GM12865 (cell line): Measurements from ENCODE around the gene NGFR.

Experiments used
- DNase-seq: peaks from one replicate; pipeline ENCODE4 v3.0.0; 2010; ENCODE audit warnings: low read depth
- H3K4me3 ChIP-seq: 2 replicates; pipeline ENCODE4 v1.5.1; 2011; ENCODE audit warnings: mild to moderate bottlenecking, low read depth, low read length, control low read depth
- TF ChIP-seq, protein P1 (sequence below): IDR thresholded peaks from 2 replicates; pipeline ENCODE4 v1.5.1; 2011; ENCODE audit warnings: low read length, control low read depth, low read depth, inconsistent platforms; ENCODE audit not compliant: insufficient read depth; ENCODE audit errors: missing control alignments

NGFR gene

GRCh38 chr17:49480836-49481615 lies 14.1 kb upstream of the NGFR start:
- H3K4me3 ChIP-seq: no peak overlapping the region
- TF ChIP-seq, protein P1, sequence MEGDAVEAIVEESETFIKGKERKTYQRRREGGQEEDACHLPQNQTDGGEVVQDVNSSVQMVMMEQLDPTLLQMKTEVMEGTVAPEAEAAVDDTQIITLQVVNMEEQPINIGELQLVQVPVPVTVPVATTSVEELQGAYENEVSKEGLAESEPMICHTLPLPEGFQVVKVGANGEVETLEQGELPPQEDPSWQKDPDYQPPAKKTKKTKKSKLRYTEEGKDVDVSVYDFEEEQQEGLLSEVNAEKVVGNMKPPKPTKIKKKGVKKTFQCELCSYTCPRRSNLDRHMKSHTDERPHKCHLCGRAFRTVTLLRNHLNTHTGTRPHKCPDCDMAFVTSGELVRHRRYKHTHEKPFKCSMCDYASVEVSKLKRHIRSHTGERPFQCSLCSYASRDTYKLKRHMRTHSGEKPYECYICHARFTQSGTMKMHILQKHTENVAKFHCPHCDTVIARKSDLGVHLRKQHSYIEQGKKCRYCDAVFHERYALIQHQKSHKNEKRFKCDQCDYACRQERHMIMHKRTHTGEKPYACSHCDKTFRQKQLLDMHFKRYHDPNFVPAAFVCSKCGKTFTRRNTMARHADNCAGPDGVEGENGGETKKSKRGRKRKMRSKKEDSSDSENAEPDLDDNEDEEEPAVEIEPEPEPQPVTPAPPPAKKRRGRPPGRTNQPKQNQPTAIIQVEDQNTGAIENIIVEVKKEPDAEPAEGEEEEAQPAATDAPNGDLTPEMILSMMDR: no peak
- no peak for DNase-seq

DNA sequence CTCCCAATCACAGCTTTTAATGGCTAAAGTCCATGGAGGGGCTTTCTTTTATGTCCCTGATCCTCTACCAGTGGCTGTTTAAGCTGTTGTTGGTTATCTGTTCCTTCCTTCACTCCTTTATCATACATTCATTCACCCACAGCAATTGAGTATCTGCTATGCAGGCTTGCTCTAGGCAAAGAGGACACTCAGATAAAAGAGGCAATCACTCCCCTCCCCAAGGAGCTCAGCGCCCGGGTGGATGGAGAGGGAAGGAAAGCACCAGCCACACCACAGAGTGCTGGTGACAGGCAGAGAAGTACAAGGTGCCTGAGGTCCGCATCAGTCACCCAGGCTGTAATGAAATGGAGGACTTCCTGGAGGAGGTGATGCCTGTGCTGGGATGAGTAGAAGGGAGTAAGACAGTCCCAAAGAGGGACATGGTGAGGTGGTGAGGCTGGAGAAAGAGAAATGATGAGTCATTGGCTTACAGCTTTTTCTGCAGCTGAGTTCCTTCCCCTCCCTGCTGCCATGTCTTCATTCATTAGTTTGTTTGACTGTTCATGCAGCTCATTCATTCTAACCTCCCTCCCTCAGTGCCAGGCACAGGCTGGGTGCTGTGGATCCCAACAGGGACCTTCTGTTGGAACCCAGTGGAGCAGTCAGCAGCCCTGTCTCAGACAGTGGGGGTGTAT lies 12.8 kb upstream of the NGFR start:
- TF ChIP-seq, protein P1: no peak
- no peak overlapping the region for H3K4me3 ChIP-seq
- DNase-seq: no peak

GRCh38 chr17:49483599-49484509 lies 11.2 kb upstream of the NGFR start:
- no peak overlapping the region for H3K4me3 ChIP-seq
- DNase-seq: no peak
- TF ChIP-seq, protein P1: no peak

GRCh38 chr17:49484588-49484987 lies 10.5 kb upstream of the NGFR start:
- DNase-seq: no peak
- TF ChIP-seq, protein P1: no peak
- H3K4me3 ChIP-seq: no peak overlapping the region

DNA sequence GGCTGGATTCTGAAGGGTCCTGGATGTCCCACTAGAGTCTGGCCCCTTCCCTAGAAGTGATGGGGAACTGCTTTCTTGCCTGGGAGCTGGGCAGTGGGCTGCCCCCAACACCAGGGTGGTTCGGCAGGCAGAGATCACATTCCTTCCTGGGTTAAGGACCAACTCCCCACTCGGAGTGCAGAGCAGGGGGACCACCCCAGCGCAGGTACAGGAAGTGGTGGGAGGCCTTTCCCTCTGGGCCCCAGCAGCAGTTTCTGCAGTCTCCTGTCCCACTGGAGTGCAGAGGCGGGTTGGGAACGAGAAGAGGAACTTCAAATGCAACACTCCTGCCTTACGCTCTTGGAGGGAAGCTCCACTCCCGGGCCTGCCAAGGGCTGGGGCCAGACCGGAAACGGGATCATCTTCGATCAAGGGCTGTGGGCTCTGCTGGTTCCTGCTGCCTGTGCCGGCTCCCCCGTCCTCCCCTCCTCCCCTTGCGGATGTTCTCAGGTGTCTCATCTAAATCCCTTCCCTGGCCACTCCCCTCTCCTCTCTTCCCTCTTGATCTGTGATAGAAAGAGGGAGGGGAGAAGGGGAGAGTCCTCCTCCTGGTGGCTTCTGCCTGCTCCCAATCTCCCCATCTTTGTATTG lies 9.0 kb upstream of the NGFR start:
- TF ChIP-seq, protein P1: no peak
- no peak for DNase-seq

GRCh38 chr17:49487183-49487582 lies 7.9 kb upstream of the NGFR start:
- DNase-seq: no peak
- H3K4me3 ChIP-seq: no peak overlapping the region
- TF ChIP-seq, protein P1: no peak

More for the DNA sequence above, 9.0 kb upstream of the NGFR start:
- H3K4me3 ChIP-seq: no peak overlapping the region
